GM18520 (cell line): ENCODE results near the gene DLGAP1.
"Not testable (repeated sequence)": the region's sequence is repeated elsewhere in the genome, so short reads cannot be mapped to it uniquely, and the experiment has no call there.

Experiments
- ATAC-seq: cut with Tn5 transposase; IDR thresholded peaks from one replicate; pipeline ENCODE4 v1.9.1; 2021; ENCODE audit not compliant: unreplicated experiment

DLGAP1 gene

GRCh38 chr18:3616142-3616541 is 839.0 kb downstream of the DLGAP1 start:
- ATAC-seq, result no peak

GRCh38 chr18:3615374-3615985 is 839.6 kb downstream of the DLGAP1 start:
- no peak for ATAC-seq

GRCh38 chr18:3612315-3612714 is 842.8 kb downstream of the DLGAP1 start:
- no peak for ATAC-seq

GRCh38 chr18:3611313-3612090 is 843.6 kb downstream of the DLGAP1 start:
- ATAC-seq, result no peak

- ATAC-seq, result no peak
Observed at GRCh38 chr18:3610813-3611212, 844.3 kb downstream of the DLGAP1 start.

- no peak for ATAC-seq
Observed at GRCh38 chr18:3610188-3610708, 844.9 kb downstream of the DLGAP1 start.

- ATAC-seq, result no peak
Observed at GRCh38 chr18:3608488-3608887, 846.6 kb downstream of the DLGAP1 start.

- ATAC-seq, result not testable (repeated sequence)
Observed at GRCh38 chr18:3608099-3608453, 847.0 kb downstream of the DLGAP1 start.

- no peak for ATAC-seq
Observed at GRCh38 chr18:3607309-3608098, 847.6 kb downstream of the DLGAP1 start.

GRCh38 chr18:3606863-3607262 is 848.2 kb downstream of the DLGAP1 start:
- not testable (repeated sequence) for ATAC-seq

- no peak for ATAC-seq
Observed at GRCh38 chr18:3605954-3606443, 849.1 kb downstream of the DLGAP1 start.

- ATAC-seq, result no peak
Observed at GRCh38 chr18:3605486-3605952, 849.6 kb downstream of the DLGAP1 start.

GRCh38 chr18:3604498-3605408 is 850.4 kb downstream of the DLGAP1 start:
- ATAC-seq, result peak; percentile 93

- no peak for ATAC-seq
Observed at GRCh38 chr18:3604235-3604497, 850.9 kb downstream of the DLGAP1 start.

GRCh38 chr18:3603421-3604234 is 851.5 kb downstream of the DLGAP1 start:
- ATAC-seq, result no peak

GRCh38 chr18:3601106-3601755 is 853.9 kb downstream of the DLGAP1 start:
- ATAC-seq, result not testable (repeated sequence)

GRCh38 chr18:3599861-3600260 is 855.2 kb downstream of the DLGAP1 start:
- ATAC-seq, result no peak

GRCh38 chr18:3599195-3599594 is 855.9 kb downstream of the DLGAP1 start:
- ATAC-seq, result no peak

GRCh38 chr18:3598581-3598980 is 856.5 kb downstream of the DLGAP1 start:
- ATAC-seq, result no peak
